GM21515 (cell line): Measurements from ENCODE around the gene CCR7.
A peak's percentile ranks its signal among the peaks of the same experiment; 100 is the strongest.
"Not testable (repeated sequence)": the region's sequence is repeated elsewhere in the genome, so short reads cannot be mapped to it uniquely, and the experiment has no call there.

Experiments used
- ATAC-seq: cut with Tn5 transposase; IDR thresholded peaks from one replicate; pipeline ENCODE4 v1.9.1; 2021; ENCODE audit not compliant: unreplicated experiment

CCR7 gene

DNA sequence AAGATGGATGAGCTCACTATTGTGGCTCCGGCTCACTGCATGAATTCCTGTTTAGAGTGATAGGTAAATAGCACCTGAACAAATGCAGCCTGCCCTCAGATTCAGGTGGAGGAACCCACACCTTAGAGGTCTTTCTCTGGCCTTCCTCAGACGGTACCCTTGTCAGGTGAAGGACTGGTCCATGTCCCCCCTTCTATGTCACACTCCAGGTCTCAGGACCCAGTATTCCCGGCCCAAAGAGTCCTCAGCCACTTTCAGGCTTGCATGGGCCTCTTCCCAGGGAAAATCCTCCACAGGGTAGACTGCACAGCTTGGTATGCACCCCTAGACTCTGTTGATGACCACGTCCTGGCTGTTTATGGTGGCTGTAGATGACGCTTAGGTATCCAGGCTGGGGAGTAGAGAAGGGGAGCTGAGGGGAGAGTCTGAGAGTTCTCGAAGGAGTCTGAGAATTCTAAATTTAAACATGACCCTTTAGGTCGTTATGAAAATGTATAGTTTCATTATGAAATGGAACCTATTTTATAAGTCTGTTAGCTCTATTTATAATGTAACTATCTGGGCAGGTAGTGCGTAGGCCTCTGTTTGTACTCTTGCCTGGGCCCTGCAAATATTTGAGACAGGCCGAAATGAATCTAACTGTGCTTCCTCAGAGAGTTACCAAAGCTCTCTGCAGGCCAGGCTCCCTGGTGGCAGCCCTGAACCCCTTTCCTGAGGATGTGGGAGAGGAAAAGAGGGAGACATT is 32.5 kb upstream of the CCR7 start:
- no peak for ATAC-seq

DNA sequence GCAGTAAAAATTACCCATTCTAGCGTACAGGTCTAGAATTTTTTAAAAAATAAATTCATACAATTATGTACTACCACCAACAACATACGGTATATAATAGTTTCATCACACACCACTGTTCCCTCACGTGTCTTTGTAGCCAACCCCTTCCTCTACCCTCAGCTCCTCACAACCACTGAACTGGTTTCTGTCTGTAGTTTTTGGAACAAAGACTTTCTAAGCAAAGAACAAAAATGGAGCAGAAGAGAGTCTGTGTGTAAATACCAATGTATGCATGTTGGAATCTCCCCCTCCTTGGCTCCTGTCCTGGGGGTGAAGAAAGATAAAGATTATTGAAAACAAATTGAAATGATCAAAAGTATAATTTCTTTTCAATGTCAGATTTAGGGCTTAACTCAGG is 31.9 kb upstream of the CCR7 start:
- ATAC-seq = no peak

DNA sequence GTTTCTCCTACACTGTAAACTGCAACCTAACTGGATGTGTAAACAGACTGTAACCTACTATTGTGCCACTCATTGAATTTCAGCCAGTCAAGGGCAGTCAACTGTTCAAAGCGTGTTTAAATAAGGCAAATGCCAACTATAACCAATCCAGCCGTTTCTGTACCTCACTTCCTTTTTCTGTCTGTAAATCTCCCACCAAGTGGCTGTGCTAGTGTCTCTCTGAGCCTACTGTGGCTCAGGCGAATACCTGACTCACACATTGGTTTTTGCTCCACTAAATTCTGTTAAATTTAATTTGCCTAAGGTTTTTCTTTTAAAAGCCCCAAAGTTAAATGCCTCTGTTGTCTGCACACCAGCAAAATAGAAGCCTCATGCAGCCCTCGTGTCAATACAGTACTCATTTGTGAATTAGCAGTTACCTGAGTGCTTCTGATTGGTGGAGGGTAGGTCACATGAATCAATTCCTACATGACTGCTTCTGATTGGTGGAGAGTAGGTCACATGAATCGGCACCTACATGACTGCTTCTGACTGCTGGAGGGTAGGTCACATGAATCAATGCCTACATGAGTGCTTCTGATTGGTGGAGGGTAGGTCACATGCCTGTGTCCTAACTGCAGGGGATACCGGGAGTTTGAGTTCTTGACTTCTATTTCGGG is 31.1 kb upstream of the CCR7 start:
- no peak for ATAC-seq

DNA sequence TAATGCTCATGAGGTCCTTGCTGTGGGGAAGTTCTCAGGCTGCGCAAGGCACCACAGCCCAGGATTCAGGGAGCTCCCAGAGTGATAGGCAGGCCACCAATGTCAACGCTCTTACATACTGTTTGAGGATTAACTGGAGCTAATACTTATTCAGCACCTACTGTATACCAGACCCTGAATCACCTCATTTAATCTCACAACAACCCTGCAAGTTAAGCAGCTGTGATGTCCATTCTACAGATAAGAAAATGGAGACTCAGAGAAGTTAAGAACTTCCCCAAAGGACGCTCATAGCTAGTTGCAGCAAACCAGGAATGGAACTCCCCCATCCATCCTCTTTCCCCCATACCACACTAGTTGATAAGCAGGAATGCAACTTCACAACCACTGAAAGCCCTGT is 25.5 kb upstream of the CCR7 start:
- no peak for ATAC-seq

DNA sequence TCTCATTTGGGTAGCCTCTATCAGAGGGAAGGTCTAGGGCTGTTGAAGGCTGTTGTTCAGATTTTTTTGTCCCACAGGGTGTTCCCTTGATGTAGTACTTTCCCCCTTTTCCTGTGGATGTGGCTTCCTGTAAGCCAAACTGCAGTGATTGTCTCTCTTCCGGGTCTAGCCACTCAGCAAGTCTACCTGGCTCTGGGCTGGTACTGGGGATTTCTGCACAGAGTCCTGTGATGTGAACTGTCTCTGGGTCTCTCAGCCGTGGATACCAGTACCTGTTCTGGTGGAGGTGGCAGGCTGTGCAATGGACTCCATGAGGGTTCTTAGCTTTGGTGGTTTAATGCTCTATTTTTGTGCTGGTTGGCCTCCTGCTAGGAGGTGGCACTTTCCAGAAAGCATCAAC is 23.3 kb upstream of the CCR7 start:
- ATAC-seq = no peak

DNA sequence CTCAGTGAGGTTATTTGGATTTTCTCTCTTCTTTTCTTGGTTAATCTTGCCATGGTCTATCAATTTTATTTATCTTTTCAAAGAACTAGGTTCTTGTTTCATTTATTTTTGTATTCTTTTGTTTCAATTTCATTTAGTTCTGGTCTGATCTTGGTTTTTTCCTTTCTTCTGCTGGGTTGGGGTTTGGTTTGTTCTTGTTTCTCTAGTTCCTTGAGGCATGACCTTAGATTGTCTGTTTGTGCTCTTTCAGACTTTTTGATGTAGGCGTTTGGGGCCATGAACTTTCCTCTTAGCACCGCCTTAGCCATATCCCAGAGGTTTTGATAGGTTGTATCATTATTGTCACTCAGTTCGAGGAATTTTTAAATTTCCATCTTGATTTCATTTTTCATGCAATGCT is 21.0 kb upstream of the CCR7 start:
- ATAC-seq = not testable (repeated sequence)

DNA sequence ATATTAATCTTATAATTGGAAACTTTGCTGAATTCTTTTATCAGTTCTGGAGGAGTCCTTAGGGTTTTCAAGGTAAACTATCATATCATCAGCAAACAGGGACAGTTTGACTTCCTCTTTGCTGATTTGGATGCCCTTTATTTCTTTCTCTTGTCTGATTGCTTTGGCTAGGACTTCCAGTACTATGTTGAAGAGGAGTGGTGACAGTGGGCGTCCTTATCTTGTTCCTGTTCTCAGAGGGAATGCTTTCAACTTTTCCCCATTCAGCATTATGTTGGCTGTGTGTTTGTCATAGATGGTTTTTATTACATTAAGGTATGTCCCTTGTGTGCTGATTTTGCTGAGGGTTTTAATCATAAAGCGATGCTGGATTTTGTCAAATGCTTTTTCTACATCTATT is 19.7 kb upstream of the CCR7 start:
- not testable (repeated sequence) for ATAC-seq

DNA sequence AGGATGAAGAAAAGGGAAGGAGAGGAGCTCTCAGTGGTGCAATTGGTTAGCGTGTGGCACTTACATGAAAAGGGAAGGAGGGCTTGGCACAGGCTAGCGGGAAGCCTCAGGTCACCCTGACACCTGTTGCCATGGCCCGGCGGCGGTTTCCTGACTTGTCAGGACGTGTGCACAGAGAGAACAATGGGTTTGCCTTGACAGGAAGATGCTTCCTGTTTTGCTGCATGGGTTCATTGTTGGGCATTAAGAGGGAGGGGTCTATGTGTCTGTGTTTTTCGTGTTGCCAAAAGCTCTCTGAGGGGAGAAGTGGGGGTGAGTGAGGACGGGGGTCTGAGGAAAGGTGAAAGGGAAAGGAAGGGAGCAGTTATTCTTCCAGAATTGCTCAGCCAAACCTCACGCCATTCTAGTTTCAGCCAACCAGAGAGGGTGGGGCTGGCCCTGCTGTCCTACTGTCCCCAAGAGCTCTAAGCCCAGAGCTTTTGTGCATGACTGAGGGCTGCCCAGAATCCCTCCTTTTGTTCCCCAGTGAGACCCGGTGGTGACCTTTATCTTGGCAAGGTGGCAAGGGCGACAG is 17.1 kb upstream of the CCR7 start:
- ATAC-seq = peak; percentile 76

DNA sequence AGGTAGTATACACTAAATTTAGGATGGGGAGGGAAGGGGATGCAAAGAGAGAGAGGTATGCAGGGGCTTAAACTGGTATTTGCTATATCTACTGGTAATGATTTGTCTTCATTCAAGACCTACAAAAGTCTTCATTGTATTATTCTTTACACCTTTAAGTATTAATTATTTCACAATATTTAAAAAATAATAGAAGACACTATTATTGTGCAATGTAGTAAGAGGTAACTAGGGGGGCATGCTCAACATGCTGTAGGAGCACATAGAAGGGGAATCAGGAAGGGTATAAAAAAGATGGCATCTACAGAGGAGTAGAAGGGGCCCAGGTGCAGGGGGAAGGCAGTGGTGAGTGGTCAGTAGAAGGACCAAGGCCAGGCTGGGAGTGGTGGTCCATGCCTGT is 14.9 kb upstream of the CCR7 start:
- ATAC-seq = no peak

DNA sequence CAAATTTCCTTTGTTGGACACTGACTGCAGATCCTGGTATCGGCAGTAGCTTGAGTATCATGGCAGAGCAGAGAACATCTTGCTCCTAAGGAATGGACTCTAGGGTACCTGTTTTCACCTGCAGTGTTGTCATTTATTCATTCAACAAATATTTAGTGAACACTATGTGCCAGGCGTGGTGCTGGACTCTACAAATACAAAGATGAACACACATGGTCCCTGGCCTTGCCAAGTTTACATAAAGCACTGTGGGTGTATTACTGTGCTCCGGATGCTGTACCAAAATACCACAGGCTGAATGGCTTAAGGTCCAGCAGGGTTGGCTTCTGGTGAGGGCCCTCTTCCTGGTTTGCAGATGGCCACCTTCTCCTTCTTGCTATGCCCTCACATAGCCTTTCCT is 14.2 kb upstream of the CCR7 start:
- no peak for ATAC-seq

DNA sequence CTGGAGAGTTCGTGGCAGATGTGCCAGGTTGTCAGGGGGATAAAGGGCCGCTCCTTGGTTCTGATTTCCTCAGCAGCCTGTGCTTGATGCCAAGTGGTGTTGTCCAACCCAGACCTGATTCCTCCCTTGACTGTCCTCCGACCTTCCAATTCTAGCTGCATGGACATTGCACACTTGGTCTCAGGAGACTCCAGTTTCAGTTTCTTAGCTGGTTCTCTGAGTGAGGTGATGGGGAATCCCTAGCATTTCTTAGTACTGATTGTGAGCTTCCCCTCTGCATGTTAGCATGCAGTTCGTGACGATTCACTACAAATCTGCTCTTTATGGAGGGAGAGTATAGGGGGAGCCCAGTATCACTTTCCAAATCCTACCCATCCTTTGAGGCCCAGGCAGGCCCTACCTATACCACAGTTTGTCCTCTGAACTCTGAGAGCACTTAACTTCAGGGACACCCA is 12.4 kb upstream of the CCR7 start:
- ATAC-seq = peak; percentile 48

DNA sequence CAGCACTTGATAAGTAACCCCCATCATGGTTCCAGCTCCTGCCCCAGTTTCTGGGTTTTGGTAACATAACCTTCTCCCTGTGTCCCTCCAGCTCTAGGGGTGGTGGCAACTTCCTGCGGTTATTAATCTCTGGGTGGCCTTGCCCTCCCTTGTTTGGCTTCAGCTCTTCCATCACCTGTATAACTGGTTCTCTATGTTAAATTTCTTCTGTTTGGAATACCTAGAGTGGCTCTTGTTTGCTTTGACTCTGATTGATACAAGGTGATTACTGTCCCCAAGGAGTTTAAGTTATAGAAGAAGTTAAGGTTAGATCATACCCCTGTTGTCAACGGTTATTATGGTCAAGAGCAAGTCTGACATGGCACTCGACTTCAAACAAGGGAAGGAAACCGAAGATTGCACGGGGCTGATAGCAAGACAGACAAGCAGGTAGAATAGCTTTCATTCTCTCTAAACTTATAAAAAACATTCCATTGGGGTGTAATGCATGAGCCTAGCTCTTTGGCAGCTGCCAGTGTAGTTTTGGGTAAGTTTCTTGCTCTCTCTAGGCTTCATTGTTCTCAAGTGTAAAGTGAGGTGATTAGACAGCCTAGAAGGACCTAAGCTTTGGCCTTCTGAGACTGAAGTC is 11.0 kb upstream of the CCR7 start:
- ATAC-seq = no peak

DNA sequence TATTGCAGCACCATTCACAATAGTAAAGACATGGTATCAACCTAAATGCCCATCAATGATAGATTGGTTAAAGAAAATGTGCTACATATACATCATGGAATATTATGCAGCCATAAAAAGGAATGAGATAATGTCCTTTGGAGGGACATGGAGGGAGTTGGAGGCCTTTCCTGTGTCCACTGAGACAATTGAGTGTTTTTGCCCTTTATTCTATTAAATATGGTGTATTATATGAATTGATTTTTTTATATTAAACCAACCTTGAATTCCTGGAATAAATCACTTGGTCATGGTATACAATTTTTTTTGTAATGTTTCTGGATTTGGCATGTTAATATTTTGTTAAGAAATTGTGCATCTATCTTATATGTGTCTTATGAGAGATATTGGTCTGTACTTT is 9.0 kb upstream of the CCR7 start:
- ATAC-seq = no peak

DNA sequence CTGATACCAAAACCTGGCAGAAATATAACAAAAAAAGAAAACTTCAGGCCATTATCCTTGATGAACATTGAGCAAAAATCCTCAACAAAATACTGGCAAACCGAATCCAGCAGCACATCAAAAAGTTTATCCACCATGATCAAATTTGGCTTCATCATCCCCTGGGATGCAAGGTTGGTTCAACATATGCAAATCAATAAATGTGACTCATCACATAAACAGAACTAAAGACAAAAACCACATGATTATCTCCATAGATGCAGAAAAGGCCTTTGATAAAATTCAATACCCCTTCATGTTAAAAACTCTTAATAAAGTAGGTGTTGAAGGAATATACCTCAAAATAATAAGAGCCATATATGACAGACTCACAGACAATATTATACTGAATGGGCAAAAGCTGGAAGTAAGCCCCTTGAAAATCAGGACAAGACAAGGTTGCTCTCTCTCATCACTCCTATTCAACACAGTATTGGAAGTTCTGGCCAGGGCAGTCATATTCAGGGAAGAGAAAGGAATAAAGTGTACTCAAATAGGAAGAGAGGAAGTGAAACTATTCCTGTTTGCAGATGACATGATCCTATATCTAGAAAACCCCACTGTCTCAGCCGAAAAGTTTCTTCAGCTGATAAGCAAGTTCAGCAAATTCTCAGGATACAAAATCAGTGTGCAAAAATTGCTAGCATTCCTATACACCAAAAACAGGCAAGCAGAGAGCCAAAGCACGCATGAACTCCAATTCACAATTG is 7.1 kb upstream of the CCR7 start:
- ATAC-seq = not testable (repeated sequence)

DNA sequence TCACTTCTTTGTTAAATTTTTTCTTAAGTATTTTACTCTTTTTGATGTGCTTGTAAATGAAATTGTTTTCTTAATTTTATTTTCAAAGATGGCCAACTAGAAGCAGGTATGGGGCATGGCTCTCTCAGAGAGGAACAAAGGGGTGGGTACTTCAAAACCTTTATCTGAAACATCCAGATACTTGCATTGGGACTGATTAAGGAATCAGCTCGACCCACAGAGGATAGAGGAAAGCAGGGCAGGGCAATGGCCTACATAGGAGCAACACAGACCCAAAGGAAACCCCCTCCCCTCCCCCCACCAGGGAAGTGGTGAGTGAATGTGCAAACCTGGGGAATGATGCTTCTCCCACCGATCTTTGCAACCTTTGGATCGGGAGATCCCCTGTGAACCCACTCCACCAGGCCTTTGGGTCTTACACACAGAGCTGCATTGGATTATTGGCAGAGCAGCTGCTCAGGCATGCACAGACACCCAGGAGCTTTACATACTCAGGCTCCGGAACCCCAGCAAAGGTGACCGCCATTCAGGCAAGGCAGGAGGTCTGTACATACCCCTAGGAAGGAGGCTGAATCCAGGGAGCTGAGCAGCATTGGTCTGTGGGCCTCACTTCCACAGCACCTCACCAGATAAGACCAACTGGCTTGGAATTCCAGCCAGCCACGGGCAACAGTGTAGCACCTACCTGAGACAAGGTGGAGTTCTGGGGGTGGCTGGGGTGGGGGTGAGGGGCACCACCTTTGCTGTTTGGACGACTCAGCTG is 3.0 kb upstream of the CCR7 start:
- no peak for ATAC-seq

DNA sequence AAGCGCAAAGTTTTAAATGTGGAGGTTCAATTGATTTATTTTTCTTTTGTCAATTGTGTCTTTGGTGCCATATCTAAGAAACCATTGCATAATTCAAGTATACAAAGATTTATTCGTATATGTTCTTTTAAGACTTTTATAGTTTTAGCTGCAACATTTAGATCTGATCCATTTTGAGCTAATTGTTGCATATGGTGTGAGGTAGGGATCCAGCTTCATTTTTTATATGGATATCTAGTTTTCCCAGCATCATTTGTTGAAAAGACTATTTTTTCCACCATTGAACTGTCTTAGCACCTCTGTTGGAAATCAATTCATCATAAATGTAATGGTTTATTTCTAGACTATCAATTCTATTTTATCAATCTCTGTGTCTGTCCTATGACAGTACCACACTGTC is 2.1 kb upstream of the CCR7 start:
- ATAC-seq = no peak

DNA sequence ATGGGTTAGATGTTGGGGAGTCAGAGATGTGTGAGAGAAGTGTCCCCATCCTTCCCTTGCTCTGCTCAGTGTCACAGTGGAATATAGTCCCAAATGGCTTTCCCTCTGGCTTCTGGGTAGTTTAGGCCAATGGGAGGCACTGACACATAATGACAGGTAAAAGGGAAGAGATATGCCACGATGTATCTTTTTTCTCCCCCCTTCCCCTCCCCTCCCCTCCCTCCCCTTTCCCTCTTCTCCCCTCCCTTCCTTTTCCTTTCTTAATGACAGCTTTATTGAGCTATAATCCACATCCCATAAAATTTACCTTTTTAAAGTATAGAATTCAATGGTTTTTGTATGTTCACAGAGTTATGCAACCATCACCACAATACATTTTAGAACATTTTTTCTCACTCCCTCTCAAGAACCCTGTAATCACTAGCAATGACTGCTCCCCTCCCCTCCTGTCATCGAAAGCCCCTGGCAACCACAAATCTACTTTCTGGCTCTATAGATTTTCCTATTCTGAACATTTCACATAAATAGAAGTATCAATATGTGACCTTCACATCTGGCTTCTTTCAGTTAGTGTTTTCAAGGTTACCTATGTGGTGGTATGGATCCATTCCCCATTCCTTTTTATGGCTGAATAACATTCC is 617 bp upstream of the CCR7 start:
- no peak for ATAC-seq

DNA sequence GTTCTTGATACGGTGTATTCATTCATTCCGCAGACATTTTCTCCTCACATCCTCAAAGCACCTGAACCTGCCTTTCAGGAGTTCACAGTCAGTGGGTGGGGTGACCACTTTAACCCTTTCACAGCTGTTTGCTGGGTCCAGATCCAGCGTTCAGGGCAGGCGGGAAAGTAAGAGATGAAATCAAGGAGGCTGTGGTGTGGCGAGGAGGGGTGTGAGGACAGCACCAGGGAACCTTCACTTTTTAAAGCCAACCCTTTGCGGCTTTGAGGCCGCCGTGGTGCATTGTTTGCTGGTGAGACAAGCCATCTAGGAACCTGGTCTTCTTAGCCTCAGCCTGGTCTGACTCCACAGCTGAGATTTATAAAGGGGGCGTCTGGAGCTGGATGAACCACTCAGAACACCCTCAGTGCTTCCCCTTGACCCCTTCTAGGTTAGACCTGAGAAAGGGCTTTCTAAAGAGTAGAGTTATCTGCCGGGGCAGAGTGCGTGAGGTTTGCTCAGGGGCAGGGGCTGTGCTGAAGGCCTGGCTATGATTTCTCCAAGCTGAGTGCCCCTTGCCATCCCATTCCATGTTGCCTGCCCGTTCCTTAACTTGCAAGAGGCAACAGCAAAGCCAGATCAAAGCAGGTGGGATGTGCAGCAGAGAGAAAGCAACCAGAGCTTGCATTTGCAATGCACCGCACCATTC is 933 bp downstream of the CCR7 start:
- ATAC-seq = no peak

DNA sequence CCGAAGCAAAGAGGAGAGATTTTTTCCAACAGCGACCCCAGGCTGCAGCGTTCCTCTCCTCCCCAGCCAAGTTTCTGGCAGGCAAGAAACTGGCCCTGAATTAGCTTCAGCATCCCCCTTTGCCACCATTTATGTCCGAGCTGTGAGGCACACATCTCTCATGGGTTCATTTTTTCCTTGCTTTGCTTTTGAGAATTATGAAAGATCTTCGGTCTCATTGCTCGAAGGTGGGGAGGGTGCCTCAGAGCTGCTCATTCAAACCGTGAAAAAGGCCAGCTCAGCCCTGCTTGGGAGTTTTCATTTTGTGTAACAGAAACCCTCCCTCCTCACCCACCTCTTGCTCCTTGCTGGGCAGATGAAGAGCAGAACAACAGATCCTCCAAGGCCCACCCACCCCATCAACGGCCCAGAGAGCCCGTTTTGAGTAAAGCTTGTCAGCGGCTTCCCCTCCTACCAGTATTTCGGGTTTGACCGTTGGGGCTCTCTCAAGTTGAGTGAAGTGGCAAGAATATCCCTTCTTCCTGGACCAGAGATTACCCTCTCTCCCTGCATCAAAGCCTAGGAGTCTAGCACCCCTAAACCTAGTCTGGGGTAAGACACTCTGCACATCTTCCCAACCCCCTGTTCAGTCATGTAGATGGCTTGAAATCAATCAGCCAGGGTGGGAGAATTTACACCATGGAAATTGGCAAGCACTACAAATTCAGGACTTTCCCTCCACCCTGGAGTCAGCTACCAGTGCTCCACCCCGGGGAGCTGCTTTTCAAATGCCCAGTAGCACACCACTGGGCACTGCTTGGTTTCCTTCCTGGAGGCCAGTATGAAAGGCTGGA is 1.8 kb downstream of the CCR7 start:
- no peak for ATAC-seq
